ENCODE results near the gene VAMP1.
"Not testable (repeated sequence)": the region's sequence is repeated elsewhere in the genome, so short reads cannot be mapped to it uniquely, and the experiment has no call there.

VAMP1 gene

DNA sequence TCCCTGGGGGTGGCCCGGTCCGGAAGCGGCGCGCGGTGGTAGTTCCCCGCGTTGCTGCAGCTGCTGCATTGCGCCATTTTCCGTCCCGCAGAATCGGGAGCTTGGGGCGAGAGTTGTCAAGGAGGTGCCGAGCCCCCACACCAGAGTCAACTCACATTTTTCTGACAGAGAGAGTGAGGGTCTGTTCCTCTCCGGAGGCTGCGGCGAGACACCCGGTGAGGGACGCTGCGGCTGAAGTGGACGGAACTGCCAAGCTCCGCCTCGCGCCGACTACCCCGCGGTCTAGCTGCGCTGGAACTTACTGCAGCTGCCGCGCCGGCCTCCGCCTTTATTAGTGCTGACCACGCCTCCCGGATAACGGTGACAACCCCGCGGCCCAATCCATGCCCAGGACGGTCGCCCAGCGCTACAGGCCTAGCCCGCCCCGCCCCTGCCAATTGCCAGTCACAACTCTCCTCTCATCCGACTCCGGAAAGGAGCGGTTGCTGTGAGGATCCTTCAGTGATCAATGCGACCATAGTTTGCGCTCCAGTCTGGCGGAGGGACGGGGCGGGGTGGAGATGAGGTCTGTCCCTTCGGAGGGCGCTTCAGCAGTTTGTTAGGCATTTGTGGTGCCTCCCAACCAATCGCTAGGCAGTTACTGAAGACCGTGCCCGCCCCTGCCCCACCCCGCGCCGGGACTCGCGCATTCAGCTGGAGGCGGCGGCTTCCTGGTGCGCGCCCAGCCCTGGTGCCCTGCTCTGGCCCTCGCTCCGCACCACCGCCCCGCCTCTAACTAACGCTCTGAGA is at the start of gene VAMP1:
VAMP1 (minus strand) TSS at position 303 of the 789 bp plus-strand sequence; CDS start at position 157, 146 bp downstream.
- peak; percentile 99 for DNase-seq

- no peak for DNase-seq
Observed at GRCh38 chr12:6520186-6520585, 49.7 kb upstream of the VAMP1 start.

GRCh38 chr12:6508087-6508486 is 37.6 kb upstream of the VAMP1 start:
- DNase-seq = no peak

DNA sequence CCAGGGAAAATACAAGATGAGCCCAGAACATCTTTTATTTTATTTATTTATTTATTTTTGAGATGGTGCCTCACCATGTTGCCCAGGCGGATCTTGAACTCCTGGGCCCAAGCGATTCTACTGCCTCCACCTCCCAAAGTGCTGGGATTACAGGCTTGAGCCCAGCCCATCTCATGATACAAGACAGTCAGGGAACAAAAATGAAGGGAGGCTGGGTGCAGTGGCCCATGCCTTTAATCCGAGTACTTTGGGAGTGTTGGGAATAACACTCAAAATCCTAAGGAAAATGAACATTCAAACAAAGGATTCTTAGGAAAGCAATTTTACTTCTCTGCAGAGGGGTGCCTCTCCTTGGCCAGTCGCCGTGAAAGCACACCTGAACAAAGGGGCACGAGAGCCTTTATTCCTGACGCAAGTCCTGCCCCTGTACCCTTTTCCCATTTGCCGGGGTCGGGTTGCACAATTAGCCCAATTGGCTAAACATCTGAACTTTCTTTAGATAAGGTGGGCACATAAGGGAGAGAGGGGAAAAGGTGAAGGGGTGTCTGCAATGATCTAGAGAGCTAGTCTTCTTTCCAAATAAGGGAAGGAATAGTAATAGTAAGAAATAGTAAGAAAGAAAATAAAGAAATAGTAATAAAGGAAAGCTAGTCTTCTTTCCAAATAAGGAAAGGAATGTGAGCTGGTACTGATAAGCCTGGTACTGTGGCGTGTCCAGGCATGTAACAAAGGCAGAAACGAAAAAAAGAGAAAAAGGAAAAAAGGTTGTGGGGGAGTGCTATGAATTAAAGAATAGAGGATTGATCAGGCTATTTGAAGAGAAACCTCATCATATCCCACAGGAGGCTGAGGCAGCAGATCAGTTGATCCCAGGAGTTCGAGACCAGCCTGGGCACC is 36.9 kb upstream of the VAMP1 start:
- DNase-seq = no peak

GRCh38 chr12:6500466-6500865 is 30.0 kb upstream of the VAMP1 start:
- DNase-seq = no peak

DNA sequence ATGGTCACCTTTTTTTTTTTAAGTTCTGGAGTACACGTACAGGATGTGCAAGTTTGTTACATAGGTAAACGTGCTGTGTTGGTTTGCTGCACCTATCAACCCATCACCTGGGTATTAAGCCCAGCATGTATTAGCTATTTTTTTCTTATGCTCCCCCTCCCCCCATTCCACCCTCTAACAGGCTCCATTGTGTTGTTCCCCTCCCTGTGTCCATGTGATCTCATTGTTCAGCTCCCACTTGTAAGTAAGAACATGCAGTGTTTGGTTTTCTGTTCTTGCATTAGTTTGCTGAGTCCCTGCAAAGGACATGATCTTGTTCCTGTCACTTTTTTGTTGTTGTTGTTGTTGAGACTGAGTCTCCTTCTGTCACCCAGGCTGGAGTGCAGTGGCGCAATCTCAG is 26.8 kb upstream of the VAMP1 start:
- not testable (repeated sequence) for DNase-seq

- no peak for DNase-seq
Observed at GRCh38 chr12:6494968-6495367, 24.5 kb upstream of the VAMP1 start.

DNA sequence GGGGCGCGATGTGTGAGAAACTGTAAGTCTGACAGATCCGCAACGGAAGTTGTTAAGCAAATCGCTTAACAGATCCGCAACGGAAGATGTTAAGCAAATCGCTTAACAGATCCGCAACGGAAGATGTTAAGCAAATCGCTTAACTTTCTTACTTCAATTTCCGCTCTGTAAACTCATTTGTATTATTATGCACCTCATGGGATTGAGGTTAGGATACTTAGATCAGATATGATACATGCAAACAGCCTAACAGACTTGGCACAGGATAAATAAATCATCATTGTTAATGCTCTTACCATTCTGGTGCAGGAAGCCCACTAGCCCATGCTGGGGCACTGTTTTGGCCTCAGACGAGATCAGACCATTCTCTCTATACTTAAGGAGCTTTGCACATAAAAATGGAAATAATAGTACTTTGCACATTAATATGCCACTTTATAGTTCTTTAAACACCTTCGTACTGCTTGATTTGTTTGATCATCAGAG is 23.8 kb upstream of the VAMP1 start:
- peak; percentile 24 for DNase-seq

- peak; percentile 95 for DNase-seq
Observed at GRCh38 chr12:6493497-6494257, 23.2 kb upstream of the VAMP1 start, which contains the start of gene NCAPD2. Gene NCAPD2 (plus strand): TSS chr12:6494102. CDS start chr12:6495099, 997 bp downstream.

- peak; percentile 97 for DNase-seq
Observed at GRCh38 chr12:6492838-6493496, 22.5 kb upstream of the VAMP1 start, which contains the start of gene MRPL51. Gene MRPL51 (minus strand): TSS chr12:6493262. CDS start chr12:6493136, 126 bp downstream.

DNA sequence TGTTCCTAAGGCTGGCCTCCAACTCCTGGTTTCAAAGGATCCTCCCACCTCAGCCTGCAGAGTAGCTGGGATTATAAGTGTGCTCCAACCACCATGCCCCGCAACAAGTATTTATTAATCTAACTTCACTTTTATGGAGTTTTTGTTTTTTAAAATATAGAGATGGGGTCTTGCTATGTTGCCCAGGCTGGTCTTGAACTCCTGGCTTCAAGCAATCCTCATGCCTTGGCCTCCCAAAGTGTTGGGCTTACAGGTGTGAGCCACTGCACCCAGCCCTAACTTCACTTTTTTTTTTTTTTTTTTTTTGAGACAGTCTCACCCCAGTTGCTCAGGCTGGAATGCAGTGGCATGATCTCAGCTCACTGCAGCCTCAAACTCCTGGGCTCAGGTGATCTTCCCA is 20.2 kb upstream of the VAMP1 start:
- DNase-seq = not testable (repeated sequence)

- no peak for DNase-seq
Observed at GRCh38 chr12:6489449-6489848, 19.0 kb upstream of the VAMP1 start.

GRCh38 chr12:6488240-6488639 is 17.8 kb upstream of the VAMP1 start:
- DNase-seq = no peak

DNA sequence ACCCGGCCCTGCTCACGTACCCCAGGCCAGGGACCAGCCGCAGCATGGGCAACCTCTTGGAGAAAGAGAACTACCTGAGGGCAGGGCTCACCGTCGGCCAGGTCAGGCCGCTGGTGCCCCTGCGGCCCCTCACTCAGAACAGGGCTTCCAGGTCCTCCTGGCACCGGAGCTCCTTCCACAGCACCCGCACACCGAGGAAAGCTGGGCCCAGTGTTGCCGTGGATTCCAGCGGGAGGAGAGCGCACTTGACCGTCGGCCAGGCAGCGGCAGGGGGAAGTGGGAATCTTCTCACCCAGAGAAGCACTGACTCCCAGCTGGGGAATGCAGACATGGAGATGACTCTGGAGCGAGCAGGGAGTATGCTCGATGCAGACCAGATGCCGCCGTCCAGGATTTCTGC is 7.9 kb upstream of the VAMP1 start:
- no peak for DNase-seq

- not testable (repeated sequence) for DNase-seq
Observed at GRCh38 chr12:6477601-6478377, 7.3 kb upstream of the VAMP1 start.

GRCh38 chr12:6476489-6476888 is 6.0 kb upstream of the VAMP1 start:
- DNase-seq = no peak

GRCh38 chr12:6475233-6475975 is 4.9 kb upstream of the VAMP1 start:
- DNase-seq = not testable (repeated sequence)

DNA sequence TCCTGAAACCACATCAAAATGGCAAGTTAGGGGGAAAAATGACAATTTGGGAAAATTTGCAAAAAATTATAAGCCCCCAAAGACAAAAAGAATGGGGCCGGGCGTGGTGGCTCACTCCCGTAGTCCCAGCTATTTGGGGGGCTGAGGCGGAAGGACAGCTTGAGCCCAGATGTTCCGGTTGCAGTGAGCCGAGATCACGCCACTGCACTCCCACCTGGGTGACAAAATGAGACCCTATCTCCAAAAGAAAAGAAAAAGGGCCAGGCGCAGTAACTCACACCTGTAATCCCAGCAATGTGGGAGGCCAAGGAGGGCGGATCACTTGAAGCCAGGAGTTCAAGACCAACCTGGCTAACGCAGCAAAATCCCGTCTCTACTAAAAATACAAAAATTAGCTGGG is 2.0 kb upstream of the VAMP1 start:
- no peak for DNase-seq

DNA sequence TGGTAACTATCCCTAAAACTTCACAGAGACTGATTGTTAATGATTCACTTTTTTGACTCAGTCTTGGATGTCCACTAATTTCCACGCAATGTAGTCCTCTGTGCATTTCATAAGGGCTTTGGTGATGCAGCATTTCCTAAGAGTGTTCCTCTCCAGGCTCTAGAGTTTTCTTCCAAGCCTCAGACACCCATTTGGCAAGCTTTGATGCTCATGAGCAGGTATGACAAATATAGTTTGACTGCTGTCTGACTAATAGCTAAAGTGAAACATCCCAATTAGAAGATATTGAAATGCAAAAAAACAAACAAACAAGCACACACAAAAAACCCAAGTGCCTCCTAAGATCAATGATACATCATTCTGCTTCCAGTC is 1.5 kb upstream of the VAMP1 start:
- DNase-seq = no peak

DNA sequence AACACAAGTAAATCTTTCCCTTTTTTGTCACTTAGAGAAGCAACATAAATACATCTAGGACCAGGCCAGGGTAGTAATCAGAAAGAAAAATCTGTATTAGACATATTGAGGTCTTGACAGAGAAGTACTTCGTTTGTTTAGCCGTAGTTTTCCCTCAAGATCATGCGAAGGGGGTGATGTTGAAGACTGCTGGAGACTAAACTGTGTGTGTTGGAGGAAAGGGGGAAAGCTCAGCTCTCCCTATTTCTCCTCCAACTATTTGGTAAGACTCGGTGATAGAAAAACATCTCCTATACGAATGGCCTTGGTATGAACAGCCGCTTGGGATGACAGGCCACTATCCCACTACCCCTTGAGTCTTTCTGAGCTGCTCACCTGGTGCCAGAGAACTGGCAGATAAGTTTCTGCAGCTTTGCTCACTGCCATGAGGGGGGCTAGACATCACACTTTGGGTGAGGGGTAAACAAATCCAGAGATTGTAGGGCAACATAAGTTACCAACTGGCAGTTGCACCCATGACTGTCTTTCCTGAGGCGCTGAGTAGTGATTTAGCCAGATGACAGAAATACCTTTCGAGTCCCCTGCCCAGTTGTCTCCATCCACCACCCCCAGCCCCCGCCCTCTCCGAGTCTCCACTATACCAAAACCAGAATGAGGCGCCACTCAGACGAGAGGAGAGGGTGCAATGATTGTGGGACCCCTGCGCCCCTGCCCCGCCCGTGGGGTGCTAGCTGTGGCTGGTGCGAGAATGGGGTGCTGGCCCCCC is 685 bp downstream of the VAMP1 start:
- DNase-seq = no peak

All from CD4-positive, alpha-beta T cell treated with Interleukin-6 for 4 hours (primary cell).